ENCODE measurements around the gene VPS33B.

DNA sequence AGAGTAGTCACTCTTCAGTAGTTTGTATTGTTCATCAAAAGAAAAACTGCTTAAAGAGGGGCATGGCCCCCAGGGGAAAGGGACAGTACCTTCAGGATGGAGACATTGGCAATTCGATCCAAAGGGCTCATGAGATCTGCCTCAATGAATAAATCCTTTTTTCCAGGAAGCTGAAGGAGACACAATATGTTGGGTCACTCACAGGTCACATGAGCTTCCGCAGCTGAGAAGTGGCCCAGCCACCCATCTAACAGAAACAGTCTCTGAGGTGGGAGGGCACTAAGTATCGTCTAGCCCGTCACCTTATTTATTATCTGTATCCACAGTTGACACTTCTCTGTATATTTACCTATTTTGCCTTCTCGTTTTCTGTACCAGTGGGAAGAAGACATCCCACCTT is 4.7 kb downstream of the VPS33B start:
- TF ChIP-seq CTCF (IDR thresholded peaks at IDR 0.05; ENCODE audit: low read depth, low read length) (no peak), POLR2A (IDR thresholded peaks at IDR 0.05; ENCODE audit: extremely low read depth, insufficient read length) (no peak), MAX (IDR thresholded peaks at IDR 0.05; ENCODE audit: low read depth, low read length) (no peak)

Measured in NB4 (cell line).